Ovary (tissue), 9 donors: ENCODE results near the gene RPL3. TPM values are rescaled to one million over a fixed set of nuclear protein-coding genes. Genes with fewer than 3 reads are reported as not detected.
A peak's percentile ranks its signal among the peaks of the same experiment; 100 is the strongest.

ENCODE experiments used
- DNase-seq, 5 donors: peaks; one replicate each; pipeline ENCODE4 v3.0.0-alpha.2; 2019 to 2020
- H3K27ac ChIP-seq, 2 donors: fragments of 200-600 bp; one replicate each; pipeline versions ENCODE4 v1.5.1 to v1.8.0; 2019 to 2022
- H3K27me3 ChIP-seq: fragments of 200-600 bp; one replicate; pipeline ENCODE4 v1.8.0; 2022
- H3K36me3 ChIP-seq: fragments of 200-600 bp; sonication (generic); one replicate; pipeline ENCODE4 v1.5.1; 2019
- H3K4me1 ChIP-seq: one replicate; pipeline ENCODE4 v1.8.1; 2013; ENCODE audit warnings: mild to moderate bottlenecking, moderate library complexity; ENCODE audit not compliant: insufficient read depth
- H3K4me3 ChIP-seq: fragments of 200-600 bp; sonication (generic); one replicate; pipeline ENCODE4 v1.5.1; 2017
- H3K9me3 ChIP-seq, 2 donors: fragments of 200-600 bp in 1 of 2; sonication (generic) in 1 of 2; one replicate each; pipeline versions ENCODE4 v1.5.1 to v1.8.1; 2013 to 2019; ENCODE audit warnings: mild to moderate bottlenecking in 1 of 2, moderate library complexity in 1 of 2
- CTCF ChIP-seq, 3 donors: fragments of 450-650 bp in 2 of 3; fragments of 200-600 bp in 1 of 3; IDR thresholded peaks; one replicate each; pipeline versions ENCODE4 v1.5.1 to v1.8.0; 2016 to 2022; ENCODE audit warnings: antibody characterized with exemption in 3 of 3, mild to moderate bottlenecking in 1 of 3
- EP300 ChIP-seq: sonication (generic); formaldehyde crosslinking; IDR thresholded peaks from one replicate; pipeline ENCODE4 v1.6.1; 2017; ENCODE audit warnings: antibody characterized with exemption
- POLR2A ChIP-seq: fragments of 450-650 bp; IDR thresholded peaks from one replicate; pipeline ENCODE4 v1.6.1; 2017; ENCODE audit warnings: antibody characterized with exemption, mild to moderate bottlenecking, moderate library complexity
- WGBS, 3 donors: extraction: QIAGEN DNeasy Blood & Tissue Kit in 1 of 3; methylation state at CpG; one replicate each; pipeline versions ENCODE4 v1.1.5 to v1.1.7; 2013 to 2017; 5-methylcytosine and 5-hydroxymethylcytosine counted together
- intact Hi-C, 4 donors: fragments of 100-400 bp; cut with DNase I; formaldehyde crosslinking; loops; one replicate each; pipeline versions ENCODE4 v1.11.0 to v1.15.1; 2022 to 2023
- polyA plus RNA-seq, 2 donors: library from polyadenylated mRNA; stranded (reverse); fragments of 200-250 nt in 1 of 2; fragments of 350-450 nt in 1 of 2; fragmentation: Illumina TruSeq in 1 of 2; extraction: RNeasy Lipid Tissue Mini Kit (QIAGEN cat#74804) in 1 of 2; gene quantifications; one replicate each; pipeline ENCODE4 v1.2.3, GENCODE V29; 2013 to 2014
- total RNA-seq, 7 donors: library from RNA; depleted of rRNA in 2 of 7; stranded (reverse); fragments of >200 nt in 2 of 7; fragmentation: NEBNext Ultra II Directional in 3 of 7; extraction: Animal tissue kit (Norgen Biotek cat#: 25700) in 3 of 7; gene quantifications; one replicate each; pipeline versions ENCODE4 v1.1.0 to v1.2.4, GENCODE V29; 2016 to 2023
- donor health status: DM: no; HTN: no; CAD: no; lungs with moderate emphysema.
- donor health status: DM: no; HTN: no; CAD: no.
- donor health status: Bipolar disorder and iron deficiency.
- donor health status: DM: yes; HTN: yes; CAD: no.
- donor health status: DM: no; HTN: no; CAD: no.
- donor health status: DM: yes; HTN: yes; CAD: no.

The RPL3 gene
- total and polyA plus RNA-seq, 9 donors = 3,441 to 7,258 (median 4,727) TPM

- H3K9me3 ChIP-seq = no peaks in the 10 kb centered on the region
- no peaks in the 10 kb centered on the region for H3K36me3 ChIP-seq
- H3K27ac ChIP-seq = no peak overlapping the region
- 16 to 36% (median 20%) methylated on average over 17 of the region's 17 CpGs for WGBS, 3 donors
- TF ChIP-seq CTCF (IDR thresholded peaks at IDR 0.05) = peak; percentile 66 to 92 (median 77)
- no peak for TF ChIP-seq EP300
- peak; percentile 27 for TF ChIP-seq POLR2A
- intact Hi-C loops = loop anchor here (2.0 to 10.0 kb wide), 8 partner anchors 144 to 444 kb away; partner anchors contain the start of genes ATF4 (in 3 of the 4), CBX6 (in 1 of the 4), CBX7 (in 1 of the 4) and MIEF1 (in 1 of the 4)
- H3K27me3 ChIP-seq = no peaks in the 10 kb centered on the region
- peak; percentile 77 to 84 (median 79) for DNase-seq
- H3K4me1 ChIP-seq = peaks cover 11% of the 10 kb centered on the region
- no peak overlapping the region for H3K4me3 ChIP-seq
Measured at GRCh38 chr22:39316440-39317083, 2.9 kb downstream of the RPL3 start.

GRCh38 chr22:39315389-39315788 is 4.0 kb downstream of the RPL3 start:
- H3K9me3 ChIP-seq = no peaks in the 10 kb centered on the region
- WGBS, 3 donors = 59 to 74% (median 61%) methylated on average over 13 of the region's 13 CpGs
- no peak for DNase-seq
- intact Hi-C loops = loop anchor here (5.0 to 10.0 kb wide), 6 partner anchors 163 to 443 kb away; partner anchors contain the start of genes ATF4 (in 3 of the 4), CBX6 (in 1 of the 4), CBX7 (in 1 of the 4) and MIEF1 (in 1 of the 4)
- H3K4me1 ChIP-seq = peaks cover 11% of the 10 kb centered on the region
- H3K4me3 ChIP-seq = no peak overlapping the region
- no peak overlapping the region for H3K27ac ChIP-seq
- H3K36me3 ChIP-seq = no peaks in the 10 kb centered on the region
- no peak for TF ChIP-seq CTCF (IDR thresholded peaks at IDR 0.05)
- no peak for TF ChIP-seq EP300
- TF ChIP-seq POLR2A = no peak
- no peaks in the 10 kb centered on the region for H3K27me3 ChIP-seq

- TF ChIP-seq CTCF (IDR thresholded peaks at IDR 0.05) (no peak), POLR2A (no peak), EP300 (no peak)
- Histone ChIP-seq H3K27me3 (no peaks in the 10 kb centered on the region), H3K36me3 (no peaks in the 10 kb centered on the region), H3K4me3 (no peak overlapping the region), H3K27ac (no peak overlapping the region), H3K9me3 (no peaks in the 10 kb centered on the region), H3K4me1 (peaks cover 11% of the 10 kb centered on the region)
- WGBS, 3 donors = 61 to 67% (median 65%) methylated on average over 10 to 14 of the region's 14 CpGs
- intact Hi-C loops = loop anchor here in 2 of 4 donors (10.0 kb wide), 1 partner anchor 210 kb away; the partner anchor contains the start of gene ATF4 (in 2 of the 2)
- DNase-seq = no peak
Measured at GRCh38 chr22:39314251-39314971, 5.0 kb downstream of the RPL3 start.

GRCh38 chr22:39313258-39314001 is 6.0 kb downstream of the RPL3 start:
- TF ChIP-seq POLR2A (no peak), CTCF (IDR thresholded peaks at IDR 0.05) (no peak), EP300 (no peak)
- Histone ChIP-seq H3K27ac (no peak overlapping the region), H3K27me3 (no peaks in the 10 kb centered on the region), H3K4me3 (no peak overlapping the region), H3K4me1 (peaks cover 14% of the 10 kb centered on the region), H3K36me3 (no peaks in the 10 kb centered on the region), H3K9me3 (no peaks in the 10 kb centered on the region)
- intact Hi-C loops = loop anchor here in 3 of 4 donors (2.0 to 10.0 kb wide), 2 partner anchors 143 to 211 kb away; partner anchors contain the start of gene ATF4 (in 2 of the 3)
- 49 to 60% (median 52%) methylated on average over 20 of the region's 20 CpGs for WGBS, 3 donors
- no peak for DNase-seq
